Body of pancreas (tissue), 4 donors: ENCODE results near the gene EHBP1. TPM values are rescaled to one million over a fixed set of nuclear protein-coding genes. Genes with fewer than 3 reads are reported as not detected.

Experiments used
- ATAC-seq: fragments of 150-250 bp; one replicate; pipeline ENCODE4 v1.9.1; 2016
- DNase-seq, 4 donors: peaks; one replicate each; pipeline ENCODE4 v3.0.0-alpha.2; 2019
- H3K27ac ChIP-seq, 4 donors: fragments of 200-600 bp; sonication (generic); 1 replicate in 3 of 4; 2 replicates in 1 of 4; pipeline versions ENCODE4 v1.5.1 to v1.6.1; 2016 to 2019; ENCODE audit warnings: mild to moderate bottlenecking in 1 of 4, mixed read lengths in 1 of 4, moderate library complexity in 1 of 4
- H3K27me3 ChIP-seq, 2 donors: fragments of 200-600 bp; sonication (generic); one replicate each; pipeline ENCODE4 v1.6.0; 2016; ENCODE audit warnings: mild to moderate bottlenecking in 1 of 2
- H3K36me3 ChIP-seq, 2 donors: fragments of 200-600 bp; sonication (generic); replicated peaks in 1 of 2; 2 replicates each; pipeline ENCODE4 v1.5.1; 2016; ENCODE audit warnings: low read depth in 2 of 2; ENCODE audit not compliant: insufficient read depth in 1 of 2
- H3K4me1 ChIP-seq: fragments of 200-600 bp; sonication (generic); one replicate; pipeline ENCODE4 v1.6.0; 2016
- H3K4me3 ChIP-seq, 2 donors: fragments of 200-600 bp; sonication (generic); 1 replicate in 1 of 2; 2 replicates in 1 of 2; pipeline ENCODE4 v1.5.1; 2016 to 2019
- H3K9me3 ChIP-seq, 3 donors: fragments of 200-600 bp; sonication (generic); 1 replicate in 2 of 3; 2 replicates in 1 of 3; pipeline ENCODE4 v1.5.1; 2016
- CTCF ChIP-seq, 7 experiments: fragments of 450-650 bp in 4 of 7; fragments of 200-600 bp in 3 of 7; sonication (generic) in 3 of 7; IDR thresholded peaks; one replicate each; pipeline ENCODE4 v1.5.1; 2016 to 2019; ENCODE audit warnings: antibody characterized with exemption in 7 of 7
- POLR2A ChIP-seq, 3 donors: fragments of 450-650 bp; IDR thresholded peaks; one replicate each; pipeline ENCODE4 v1.6.1; 2016; ENCODE audit warnings: antibody characterized with exemption in 3 of 3, mild to moderate bottlenecking in 2 of 3
- WGBS, 2 donors: methylation state at CpG; one replicate each; pipeline ENCODE4 v1.1.5; 2017; 5-methylcytosine and 5-hydroxymethylcytosine counted together
- intact Hi-C: fragments of 100-400 bp; cut with DNase I; formaldehyde crosslinking; loops from one replicate; pipeline ENCODE4 v1.15.1; 2023
- total RNA-seq, 2 donors: library from RNA; depleted of rRNA; stranded (reverse); fragments of >200 nt; gene quantifications; one replicate each; pipeline ENCODE4 v1.1.0, GENCODE V29; 2016

Gene EHBP1
- total RNA-seq, 2 donors from 2014 or later, result 43.6 to 45.8 TPM

GRCh38 chr2:62716768-62717167 lies 11.3 kb downstream of the EHBP1 start:
- no peaks in the 10 kb centered on the region for H3K9me3 ChIP-seq
- no peak for TF ChIP-seq CTCF (IDR thresholded peaks at IDR 0.05)
- no peak for TF ChIP-seq POLR2A (IDR thresholded peaks at IDR 0.05)
- no peaks in the 10 kb centered on the region for H3K36me3 ChIP-seq
- H3K27me3 ChIP-seq, result no peaks in the 10 kb centered on the region
- no peak overlapping the region for H3K4me3 ChIP-seq
- H3K27ac ChIP-seq, result no peak overlapping the region
- ATAC-seq (no peak), DNase-seq (no peak)
- intact Hi-C loops, result loop anchor here (5.0 kb wide), 1 partner anchor 51 kb away; no protein-coding TSS in a partner anchor
- WGBS, 2 donors, result 80 to 83% methylated on average over 4 of the region's 4 CpGs
- peaks cover 16% of the 10 kb centered on the region for H3K4me1 ChIP-seq

GRCh38 chr2:62717503-62718081 lies 12.1 kb downstream of the EHBP1 start:
- Histone ChIP-seq H3K27me3 (no peaks in the 10 kb centered on the region), H3K36me3 (no peaks in the 10 kb centered on the region), H3K4me3 (no peak overlapping the region), H3K9me3 (no peaks in the 10 kb centered on the region), H3K4me1 (peaks cover 14% of the 10 kb centered on the region), H3K27ac (no peak overlapping the region)
- WGBS, 2 donors, result 95 to 98% methylated on average over 4 of the region's 4 CpGs
- no peak for DNase-seq
- TF ChIP-seq CTCF (IDR thresholded peaks at IDR 0.05) (no peak), POLR2A (IDR thresholded peaks at IDR 0.05) (no peak)
- no peak for ATAC-seq
- intact Hi-C loops, result loop anchor here (5.0 kb wide), 1 partner anchor 50 kb away; no protein-coding TSS in a partner anchor

GRCh38 chr2:62718225-62718822 lies 12.8 kb downstream of the EHBP1 start:
- Histone ChIP-seq H3K27ac (no peak overlapping the region), H3K4me3 (no peak overlapping the region), H3K4me1 (peaks cover 14% of the 10 kb centered on the region), H3K27me3 (no peaks in the 10 kb centered on the region), H3K9me3 (no peaks in the 10 kb centered on the region), H3K36me3 (no peaks in the 10 kb centered on the region)
- ATAC-seq (no peak), DNase-seq (no peak)
- 96 to 98% methylated on average over 2 of the region's 2 CpGs for WGBS, 2 donors
- intact Hi-C loops, result loop anchor here (5.0 kb wide), 1 partner anchor 49 kb away; no protein-coding TSS in a partner anchor
- TF ChIP-seq POLR2A (IDR thresholded peaks at IDR 0.05) (no peak), CTCF (IDR thresholded peaks at IDR 0.05) (no peak)

- Histone ChIP-seq H3K9me3 (no peaks in the 10 kb centered on the region), H3K27ac (no peak overlapping the region), H3K36me3 (no peaks in the 10 kb centered on the region), H3K27me3 (no peaks in the 10 kb centered on the region), H3K4me1 (peaks cover 6% of the 10 kb centered on the region), H3K4me3 (no peak overlapping the region)
- ATAC-seq (no peak), DNase-seq (no peak)
- intact Hi-C loops, result loop anchor here (5.0 kb wide), 1 partner anchor 48 kb away; no protein-coding TSS in a partner anchor
- TF ChIP-seq CTCF (IDR thresholded peaks at IDR 0.05) (no peak), POLR2A (IDR thresholded peaks at IDR 0.05) (no peak)
These were observed 14.2 kb downstream of the EHBP1 start for GRCh38 chr2:62719757-62720156.

- Histone ChIP-seq H3K27me3 (no peaks in the 10 kb centered on the region), H3K27ac (no peak overlapping the region), H3K4me3 (no peak overlapping the region), H3K4me1 (peaks cover 7% of the 10 kb centered on the region), H3K9me3 (no peaks in the 10 kb centered on the region), H3K36me3 (no peaks in the 10 kb centered on the region)
- DNase-seq (no peak), ATAC-seq (no peak)
- intact Hi-C loops, result no loop called here
- TF ChIP-seq POLR2A (IDR thresholded peaks at IDR 0.05) (no peak), CTCF (IDR thresholded peaks at IDR 0.05) (no peak)
These were observed 17.2 kb downstream of the EHBP1 start for GRCh38 chr2:62722679-62723078.
